Measurements from ENCODE around the gene MSMP.

Gene MSMP

GRCh38 chr9:35717132-35717870 lies 36.8 kb downstream of the MSMP start:
- DNase-seq = no peak

GRCh38 chr9:35716230-35716629 lies 37.8 kb downstream of the MSMP start:
- DNase-seq = no peak

- DNase-seq = no peak
Measured at GRCh38 chr9:35714579-35715252, 39.4 kb downstream of the MSMP start.

GRCh38 chr9:35714123-35714522 lies 40.0 kb downstream of the MSMP start:
- no peak for DNase-seq

GRCh38 chr9:35713578-35713977 lies 40.5 kb downstream of the MSMP start:
- DNase-seq = no peak

GRCh38 chr9:35712762-35713400 lies 41.2 kb downstream of the MSMP start:
- DNase-seq = peak; percentile 17

GRCh38 chr9:35711501-35712428 lies 42.3 kb downstream of the MSMP start:
- no peak for DNase-seq

- DNase-seq = no peak
Measured at GRCh38 chr9:35710818-35711500, 43.1 kb downstream of the MSMP start.

GRCh38 chr9:35708146-35708545 lies 45.9 kb downstream of the MSMP start:
- DNase-seq = no peak

- DNase-seq = no peak
Measured at GRCh38 chr9:35706951-35707350, 47.1 kb downstream of the MSMP start.

- no peak for DNase-seq
Measured at GRCh38 chr9:35705836-35706430, 48.1 kb downstream of the MSMP start.

- no peak for DNase-seq
Measured at GRCh38 chr9:35705372-35705771, 48.7 kb downstream of the MSMP start.

GRCh38 chr9:35703906-35704672 lies 50.0 kb downstream of the MSMP start:
- DNase-seq = no peak
